PFSK-1 (cell line): ENCODE results near the gene EVX2.

Experiments used
- FOXP2 ChIP-seq: optimal IDR thresholded peaks from 2 replicates; pipeline ENCODE3; 2011; ENCODE audit warnings: borderline replicate concordance, control low read depth, inconsistent platforms; ENCODE audit not compliant: insufficient read depth; ENCODE audit errors: extremely low read length, extremely low read depth
- POLR2AphosphoS5 ChIP-seq: IDR thresholded peaks from 2 replicates; pipeline ENCODE4 v1.6.1; 2012; ENCODE audit warnings: low read depth, mild to moderate bottlenecking, control low read depth, low read length, moderate library complexity
- SIN3A ChIP-seq: IDR thresholded peaks from 2 replicates; pipeline ENCODE4 v1.6.1; 2012; ENCODE audit warnings: mild to moderate bottlenecking, low read length, moderate library complexity, borderline replicate concordance; ENCODE audit not compliant: insufficient read depth
- TAF1 ChIP-seq: IDR thresholded peaks from 2 replicates; pipeline ENCODE4 v1.6.1; 2012; ENCODE audit warnings: low read length, control low read depth, borderline replicate concordance; ENCODE audit not compliant: insufficient read depth
- TF ChIP-seq, protein P1 (sequence below), 2 experiments: IDR thresholded peaks; 2 replicates each; pipeline versions ENCODE4 v1.6.1 to v1.8.0; 2011 to 2012; ENCODE audit warnings: low read depth in 2 of 2, low read length in 2 of 2, control low read depth in 1 of 2, inconsistent platforms in 1 of 2, mild to moderate bottlenecking in 1 of 2, moderate library complexity in 1 of 2; ENCODE audit not compliant: insufficient read depth in 1 of 2

Gene EVX2

GRCh38 chr2:176098366-176099158 is 14.8 kb upstream of the EVX2 start:
- no peak for TF ChIP-seq SIN3A
- no peak for TF ChIP-seq TAF1
- TF ChIP-seq FOXP2, result no peak
- TF ChIP-seq, protein P1, sequence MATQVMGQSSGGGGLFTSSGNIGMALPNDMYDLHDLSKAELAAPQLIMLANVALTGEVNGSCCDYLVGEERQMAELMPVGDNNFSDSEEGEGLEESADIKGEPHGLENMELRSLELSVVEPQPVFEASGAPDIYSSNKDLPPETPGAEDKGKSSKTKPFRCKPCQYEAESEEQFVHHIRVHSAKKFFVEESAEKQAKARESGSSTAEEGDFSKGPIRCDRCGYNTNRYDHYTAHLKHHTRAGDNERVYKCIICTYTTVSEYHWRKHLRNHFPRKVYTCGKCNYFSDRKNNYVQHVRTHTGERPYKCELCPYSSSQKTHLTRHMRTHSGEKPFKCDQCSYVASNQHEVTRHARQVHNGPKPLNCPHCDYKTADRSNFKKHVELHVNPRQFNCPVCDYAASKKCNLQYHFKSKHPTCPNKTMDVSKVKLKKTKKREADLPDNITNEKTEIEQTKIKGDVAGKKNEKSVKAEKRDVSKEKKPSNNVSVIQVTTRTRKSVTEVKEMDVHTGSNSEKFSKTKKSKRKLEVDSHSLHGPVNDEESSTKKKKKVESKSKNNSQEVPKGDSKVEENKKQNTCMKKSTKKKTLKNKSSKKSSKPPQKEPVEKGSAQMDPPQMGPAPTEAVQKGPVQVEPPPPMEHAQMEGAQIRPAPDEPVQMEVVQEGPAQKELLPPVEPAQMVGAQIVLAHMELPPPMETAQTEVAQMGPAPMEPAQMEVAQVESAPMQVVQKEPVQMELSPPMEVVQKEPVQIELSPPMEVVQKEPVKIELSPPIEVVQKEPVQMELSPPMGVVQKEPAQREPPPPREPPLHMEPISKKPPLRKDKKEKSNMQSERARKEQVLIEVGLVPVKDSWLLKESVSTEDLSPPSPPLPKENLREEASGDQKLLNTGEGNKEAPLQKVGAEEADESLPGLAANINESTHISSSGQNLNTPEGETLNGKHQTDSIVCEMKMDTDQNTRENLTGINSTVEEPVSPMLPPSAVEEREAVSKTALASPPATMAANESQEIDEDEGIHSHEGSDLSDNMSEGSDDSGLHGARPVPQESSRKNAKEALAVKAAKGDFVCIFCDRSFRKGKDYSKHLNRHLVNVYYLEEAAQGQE (IDR thresholded peaks at IDR 0.05; ENCODE audit: insufficient read depth in 1 of 2, low read depth in 2 of 2, low read length in 2 of 2), result no peak
- TF ChIP-seq POLR2AphosphoS5, result no peak

- no peak for TF ChIP-seq FOXP2
These were observed 14.1 kb upstream of the EVX2 start for GRCh38 chr2:176097820-176098365.

GRCh38 chr2:176096986-176097819 is 13.4 kb upstream of the EVX2 start:
- TF ChIP-seq, protein P1 (IDR thresholded peaks at IDR 0.05; ENCODE audit: insufficient read depth in 1 of 2, low read depth in 2 of 2, low read length in 2 of 2), result no peak
- TF ChIP-seq FOXP2, result no peak
- TF ChIP-seq SIN3A, result no peak
- no peak for TF ChIP-seq TAF1
- TF ChIP-seq POLR2AphosphoS5, result no peak

DNA sequence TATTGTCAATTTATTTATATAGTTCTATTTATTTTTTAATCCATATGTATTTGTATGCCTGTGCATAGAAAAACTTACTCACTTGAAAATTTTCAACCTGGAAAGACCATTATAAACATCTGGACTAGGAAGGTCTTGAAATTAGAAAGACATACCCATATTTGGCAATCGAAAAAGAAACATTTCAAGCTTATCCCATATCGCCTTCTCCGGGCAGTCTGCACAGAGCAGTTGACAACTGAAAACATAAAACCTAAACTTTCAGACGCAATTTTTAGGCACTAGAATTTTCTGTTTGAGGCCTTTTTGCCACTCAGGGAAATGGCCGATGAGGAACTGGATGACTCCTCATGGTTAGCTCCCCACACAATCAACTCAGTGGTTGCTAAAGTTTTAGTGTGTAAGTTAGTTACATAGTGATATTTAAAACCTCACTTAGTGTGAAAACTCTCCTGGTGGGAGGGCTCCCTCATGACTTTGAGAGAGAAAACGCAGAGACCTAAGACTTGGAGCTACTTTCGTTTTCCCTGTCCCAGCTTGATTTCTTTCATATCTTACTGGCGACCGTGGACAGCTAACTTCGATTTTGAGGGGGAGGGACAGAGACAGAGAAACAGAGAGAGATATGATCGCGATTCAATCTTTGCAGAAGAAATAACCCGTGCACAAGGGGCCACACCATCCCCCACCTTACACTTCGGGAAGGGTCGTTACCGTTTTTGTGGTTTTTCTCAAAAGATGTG is 12.7 kb upstream of the EVX2 start:
- no peak for TF ChIP-seq POLR2AphosphoS5
- TF ChIP-seq, protein P1 (IDR thresholded peaks at IDR 0.05; ENCODE audit: insufficient read depth in 1 of 2, low read depth in 2 of 2, low read length in 2 of 2), result no peak
- TF ChIP-seq FOXP2, result no peak
- no peak for TF ChIP-seq TAF1
- no peak for TF ChIP-seq SIN3A

DNA sequence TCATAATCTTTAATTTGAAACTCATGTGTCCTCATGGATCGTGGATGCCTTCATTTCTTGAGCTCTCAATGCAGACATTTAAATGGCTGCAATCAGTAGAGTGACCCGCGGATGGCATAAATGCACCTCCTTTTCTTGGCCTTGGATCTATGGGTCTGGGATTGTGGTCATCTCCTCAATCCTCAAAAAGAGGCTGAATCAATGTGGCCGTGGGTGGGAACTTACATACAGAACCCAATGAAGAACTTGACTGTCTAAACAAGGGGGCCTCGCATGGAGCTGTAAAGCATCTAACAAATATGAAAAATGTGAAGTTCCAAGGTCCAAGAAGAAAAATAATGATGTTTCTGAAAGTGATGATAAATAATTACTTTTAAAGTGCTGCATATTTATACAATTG is 11.7 kb upstream of the EVX2 start:
- TF ChIP-seq, protein P1 (IDR thresholded peaks at IDR 0.05; ENCODE audit: insufficient read depth in 1 of 2, low read depth in 2 of 2, low read length in 2 of 2), result no peak
- TF ChIP-seq FOXP2 (no peak), SIN3A (no peak)
